HepG2 (cell line): ENCODE results near the gene VMO1. TPM values are rescaled to one million over a fixed set of nuclear protein-coding genes. Genes with fewer than 3 reads are reported as not detected.

Experiments used
- HMGXB4 ChIP-seq, 2 experiments: sonication (generic) in 1 of 2; formaldehyde crosslinking in 1 of 2; IDR thresholded peaks; 2 replicates each; pipeline versions ENCODE4 v1.4.0 to v1.6.1; 2018 to 2020; ENCODE audit warnings: missing genetic modification reagents in 2 of 2, borderline replicate concordance in 1 of 2, low read depth in 1 of 2, mild to moderate bottlenecking in 1 of 2, missing biosample characterization in 1 of 2
- KDM2A ChIP-seq: sonication (generic); formaldehyde crosslinking; IDR thresholded peaks from 2 replicates; pipeline ENCODE4 v1.4.0; 2020; ENCODE audit warnings: low read depth, missing genetic modification reagents, borderline replicate concordance
- PHF20 ChIP-seq: sonication (generic); formaldehyde crosslinking; IDR thresholded peaks from 2 replicates; pipeline ENCODE4 v1.5.0; 2020; ENCODE audit warnings: mild to moderate bottlenecking, missing genetic modification reagents
- PLSCR1 ChIP-seq: sonication (generic); formaldehyde crosslinking; IDR thresholded peaks from 2 replicates; pipeline ENCODE4 v1.5.0; 2020; ENCODE audit warnings: missing genetic modification reagents, mild to moderate bottlenecking, borderline replicate concordance
- SALL2 ChIP-seq: sonication (generic); formaldehyde crosslinking; IDR thresholded peaks from 2 replicates; pipeline ENCODE4 v1.8.1; 2023; ENCODE audit warnings: mild to moderate bottlenecking, missing genetic modification reagents, inconsistent platforms
- ZBTB7B ChIP-seq: sonication (generic); formaldehyde crosslinking; IDR thresholded peaks from 2 replicates; pipeline ENCODE4 v1.4.0; 2020; ENCODE audit warnings: missing genetic modification reagents
- ZNF12 ChIP-seq: sonication (generic); formaldehyde crosslinking; IDR thresholded peaks from 2 replicates; pipeline ENCODE4 v1.5.0; 2020; ENCODE audit warnings: missing genetic modification reagents
- ZNF33B ChIP-seq: sonication (generic); formaldehyde crosslinking; IDR thresholded peaks from 2 replicates; pipeline ENCODE4 v1.5.1; 2020; ENCODE audit warnings: mild to moderate bottlenecking, missing genetic modification reagents
- ZNF547 ChIP-seq: sonication (generic); formaldehyde crosslinking; IDR thresholded peaks from 2 replicates; pipeline ENCODE4 v1.5.1; 2020; ENCODE audit warnings: mild to moderate bottlenecking, missing genetic modification reagents
- polyA plus RNA-seq, 8 experiments: library from polyadenylated mRNA; depleted of rRNA in 3 of 8; stranded (reverse) in 7 of 8; unstranded in 1 of 8; fragments of >200 nt; fragmentation: Illumina TruSeq in 4 of 8; extraction: Trizol in 4 of 8; gene quantifications; 2 replicates each; pipeline versions ENCODE4 v1.2.1 to v1.2.3, GENCODE V29; 2011 to 2016; ENCODE audit warnings: low read depth in 4 of 8, missing spikeins in 1 of 8, mixed read lengths in 1 of 8; ENCODE audit not compliant: insufficient read depth in 1 of 8
- total RNA-seq, 5 experiments: library from RNA; depleted of rRNA; stranded (reverse); fragments of >200 nt; fragmentation: Illumina TruSeq; extraction: Trizol; gene quantifications; 2 replicates each; pipeline ENCODE4 v1.2.3, GENCODE V29; 2016; ENCODE audit warnings: low read depth in 1 of 5
- TF ChIP-seq, protein P1 (sequence below): sonication (generic); formaldehyde crosslinking; IDR thresholded peaks from 2 replicates; pipeline ENCODE4 v1.4.0; 2020; ENCODE audit warnings: missing genetic modification reagents, borderline replicate concordance
- TF ChIP-seq, protein P2 (sequence below): sonication (generic); formaldehyde crosslinking; IDR thresholded peaks from 2 replicates; pipeline ENCODE4 v1.5.0; 2020; ENCODE audit warnings: mild to moderate bottlenecking, missing genetic modification reagents, borderline replicate concordance
- TF ChIP-seq, protein P3 (sequence below): IDR thresholded peaks from 2 replicates; pipeline ENCODE4 v1.6.1; 2016; ENCODE audit warnings: mild to moderate bottlenecking, missing biosample characterization, missing genetic modification reagents
- TF ChIP-seq, protein P4 (sequence below): sonication (generic); formaldehyde crosslinking; IDR thresholded peaks from 2 replicates; pipeline ENCODE4 v1.4.0; 2020; ENCODE audit warnings: missing genetic modification reagents

The VMO1 gene
- total and polyA plus RNA-seq, 2 of the 13 experiments (the other 11 are each of a cell fraction or from before 2014, with no cell fraction given): not detected

DNA sequence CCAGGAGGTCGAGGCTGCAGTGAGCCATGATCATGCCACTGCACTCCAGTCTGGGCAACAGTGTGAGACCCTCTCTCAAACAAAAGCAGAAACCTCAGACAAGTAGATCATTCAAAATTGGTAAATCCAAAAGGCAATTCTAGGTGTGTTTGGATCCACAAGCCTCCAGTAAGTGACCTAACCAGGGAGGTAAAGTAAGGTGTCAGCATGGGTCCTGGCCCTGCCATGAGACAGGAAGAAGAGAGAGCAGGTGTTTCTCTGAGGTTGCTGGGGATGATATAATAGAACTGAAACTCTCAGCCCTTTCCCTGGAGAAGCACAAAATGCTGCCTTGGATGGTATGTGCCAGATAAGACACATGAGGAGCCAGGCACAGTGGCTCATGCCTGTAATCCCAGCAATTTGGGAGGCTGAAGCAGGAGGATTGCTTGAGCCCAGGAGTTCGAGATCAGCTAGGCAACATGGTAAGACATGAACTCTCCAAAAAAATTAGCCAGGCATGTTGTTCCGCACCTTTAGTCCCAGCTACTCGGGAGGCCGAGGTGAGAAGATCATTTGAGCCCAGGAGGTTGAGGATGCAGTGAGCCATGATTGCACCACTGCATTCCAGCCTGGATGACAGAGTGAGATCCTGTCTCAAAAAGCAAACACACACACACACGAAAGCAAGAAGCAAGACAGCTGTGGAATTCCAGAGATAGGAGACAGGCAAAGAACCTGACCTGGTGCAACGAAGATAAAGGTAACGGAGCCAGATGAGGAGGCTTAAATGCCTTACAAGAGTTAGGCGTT, 8.0 kb downstream of the VMO1 start (continued):
- TF ChIP-seq, protein P1, sequence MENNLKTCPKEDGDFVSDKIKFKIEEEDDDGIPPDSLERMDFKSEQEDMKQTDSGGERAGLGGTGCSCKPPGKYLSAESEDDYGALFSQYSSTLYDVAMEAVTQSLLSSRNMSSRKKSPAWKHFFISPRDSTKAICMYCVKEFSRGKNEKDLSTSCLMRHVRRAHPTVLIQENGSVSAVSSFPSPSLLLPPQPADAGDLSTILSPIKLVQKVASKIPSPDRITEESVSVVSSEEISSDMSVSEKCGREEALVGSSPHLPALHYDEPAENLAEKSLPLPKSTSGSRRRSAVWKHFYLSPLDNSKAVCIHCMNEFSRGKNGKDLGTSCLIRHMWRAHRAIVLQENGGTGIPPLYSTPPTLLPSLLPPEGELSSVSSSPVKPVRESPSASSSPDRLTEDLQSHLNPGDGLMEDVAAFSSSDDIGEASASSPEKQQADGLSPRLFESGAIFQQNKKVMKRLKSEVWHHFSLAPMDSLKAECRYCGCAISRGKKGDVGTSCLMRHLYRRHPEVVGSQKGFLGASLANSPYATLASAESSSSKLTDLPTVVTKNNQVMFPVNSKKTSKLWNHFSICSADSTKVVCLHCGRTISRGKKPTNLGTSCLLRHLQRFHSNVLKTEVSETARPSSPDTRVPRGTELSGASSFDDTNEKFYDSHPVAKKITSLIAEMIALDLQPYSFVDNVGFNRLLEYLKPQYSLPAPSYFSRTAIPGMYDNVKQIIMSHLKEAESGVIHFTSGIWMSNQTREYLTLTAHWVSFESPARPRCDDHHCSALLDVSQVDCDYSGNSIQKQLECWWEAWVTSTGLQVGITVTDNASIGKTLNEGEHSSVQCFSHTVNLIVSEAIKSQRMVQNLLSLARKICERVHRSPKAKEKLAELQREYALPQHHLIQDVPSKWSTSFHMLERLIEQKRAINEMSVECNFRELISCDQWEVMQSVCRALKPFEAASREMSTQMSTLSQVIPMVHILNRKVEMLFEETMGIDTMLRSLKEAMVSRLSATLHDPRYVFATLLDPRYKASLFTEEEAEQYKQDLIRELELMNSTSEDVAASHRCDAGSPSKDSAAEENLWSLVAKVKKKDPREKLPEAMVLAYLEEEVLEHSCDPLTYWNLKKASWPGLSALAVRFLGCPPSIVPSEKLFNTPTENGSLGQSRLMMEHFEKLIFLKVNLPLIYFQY (CRISPR knock-in tag): peak; percentile 29; the same call in 1 of the 2 replicates
- TF ChIP-seq, protein P2, sequence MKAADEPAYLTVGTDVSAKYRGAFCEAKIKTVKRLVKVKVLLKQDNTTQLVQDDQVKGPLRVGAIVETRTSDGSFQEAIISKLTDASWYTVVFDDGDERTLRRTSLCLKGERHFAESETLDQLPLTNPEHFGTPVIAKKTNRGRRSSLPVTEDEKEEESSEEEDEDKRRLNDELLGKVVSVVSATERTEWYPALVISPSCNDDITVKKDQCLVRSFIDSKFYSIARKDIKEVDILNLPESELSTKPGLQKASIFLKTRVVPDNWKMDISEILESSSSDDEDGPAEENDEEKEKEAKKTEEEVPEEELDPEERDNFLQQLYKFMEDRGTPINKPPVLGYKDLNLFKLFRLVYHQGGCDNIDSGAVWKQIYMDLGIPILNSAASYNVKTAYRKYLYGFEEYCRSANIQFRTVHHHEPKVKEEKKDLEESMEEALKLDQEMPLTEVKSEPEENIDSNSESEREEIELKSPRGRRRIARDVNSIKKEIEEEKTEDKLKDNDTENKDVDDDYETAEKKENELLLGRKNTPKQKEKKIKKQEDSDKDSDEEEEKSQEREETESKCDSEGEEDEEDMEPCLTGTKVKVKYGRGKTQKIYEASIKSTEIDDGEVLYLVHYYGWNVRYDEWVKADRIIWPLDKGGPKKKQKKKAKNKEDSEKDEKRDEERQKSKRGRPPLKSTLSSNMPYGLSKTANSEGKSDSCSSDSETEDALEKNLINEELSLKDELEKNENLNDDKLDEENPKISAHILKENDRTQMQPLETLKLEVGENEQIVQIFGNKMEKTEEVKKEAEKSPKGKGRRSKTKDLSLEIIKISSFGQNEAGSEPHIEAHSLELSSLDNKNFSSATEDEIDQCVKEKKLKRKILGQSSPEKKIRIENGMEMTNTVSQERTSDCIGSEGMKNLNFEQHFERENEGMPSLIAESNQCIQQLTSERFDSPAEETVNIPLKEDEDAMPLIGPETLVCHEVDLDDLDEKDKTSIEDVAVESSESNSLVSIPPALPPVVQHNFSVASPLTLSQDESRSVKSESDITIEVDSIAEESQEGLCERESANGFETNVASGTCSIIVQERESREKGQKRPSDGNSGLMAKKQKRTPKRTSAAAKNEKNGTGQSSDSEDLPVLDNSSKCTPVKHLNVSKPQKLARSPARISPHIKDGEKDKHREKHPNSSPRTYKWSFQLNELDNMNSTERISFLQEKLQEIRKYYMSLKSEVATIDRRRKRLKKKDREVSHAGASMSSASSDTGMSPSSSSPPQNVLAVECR (CRISPR knock-in tag): peak; percentile 78; the same call in 1 of the 2 replicates
- TF ChIP-seq ZNF33B (0 out of 2 replicates have a peak, but pooled peaks have one; percentile 62), ZNF547 (0 out of 2 replicates have a peak, but pooled peaks have one; percentile 34), ZNF12 (CRISPR knock-in tag) (peak; percentile 87), KDM2A (peak; percentile 37; the same call in 1 of the 2 replicates), PHF20 (CRISPR knock-in tag) (no peak), ZBTB7B (peak; percentile 73; the same call in 1 of the 2 replicates), PLSCR1 (CRISPR knock-in tag) (no peak), SALL2 (CRISPR knock-in tag) (peak; percentile 67), HMGXB4 (CRISPR knock-in tag; IDR thresholded peaks at IDR 0.05; ENCODE audit: borderline replicate concordance in 1 of 2, low read depth in 1 of 2) (0 out of 4 replicates have a peak, but pooled peaks of 1 of the 2 experiments have one; percentile 38)
- TF ChIP-seq, protein P3, sequence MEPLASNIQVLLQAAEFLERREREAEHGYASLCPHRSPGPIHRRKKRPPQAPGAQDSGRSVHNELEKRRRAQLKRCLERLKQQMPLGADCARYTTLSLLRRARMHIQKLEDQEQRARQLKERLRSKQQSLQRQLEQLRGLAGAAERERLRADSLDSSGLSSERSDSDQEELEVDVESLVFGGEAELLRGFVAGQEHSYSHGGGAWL (CRISPR knock-in tag): no peak
- TF ChIP-seq, protein P4, sequence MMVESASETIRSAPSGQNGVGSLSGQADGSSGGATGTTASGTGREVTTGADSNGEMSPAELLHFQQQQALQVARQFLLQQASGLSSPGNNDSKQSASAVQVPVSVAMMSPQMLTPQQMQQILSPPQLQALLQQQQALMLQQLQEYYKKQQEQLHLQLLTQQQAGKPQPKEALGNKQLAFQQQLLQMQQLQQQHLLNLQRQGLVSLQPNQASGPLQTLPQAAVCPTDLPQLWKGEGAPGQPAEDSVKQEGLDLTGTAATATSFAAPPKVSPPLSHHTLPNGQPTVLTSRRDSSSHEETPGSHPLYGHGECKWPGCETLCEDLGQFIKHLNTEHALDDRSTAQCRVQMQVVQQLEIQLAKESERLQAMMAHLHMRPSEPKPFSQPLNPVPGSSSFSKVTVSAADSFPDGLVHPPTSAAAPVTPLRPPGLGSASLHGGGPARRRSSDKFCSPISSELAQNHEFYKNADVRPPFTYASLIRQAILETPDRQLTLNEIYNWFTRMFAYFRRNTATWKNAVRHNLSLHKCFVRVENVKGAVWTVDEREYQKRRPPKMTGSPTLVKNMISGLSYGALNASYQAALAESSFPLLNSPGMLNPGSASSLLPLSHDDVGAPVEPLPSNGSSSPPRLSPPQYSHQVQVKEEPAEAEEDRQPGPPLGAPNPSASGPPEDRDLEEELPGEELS (CRISPR knock-in tag): peak; percentile 90
